Measurements from ENCODE around the gene EGLN3.

DNA sequence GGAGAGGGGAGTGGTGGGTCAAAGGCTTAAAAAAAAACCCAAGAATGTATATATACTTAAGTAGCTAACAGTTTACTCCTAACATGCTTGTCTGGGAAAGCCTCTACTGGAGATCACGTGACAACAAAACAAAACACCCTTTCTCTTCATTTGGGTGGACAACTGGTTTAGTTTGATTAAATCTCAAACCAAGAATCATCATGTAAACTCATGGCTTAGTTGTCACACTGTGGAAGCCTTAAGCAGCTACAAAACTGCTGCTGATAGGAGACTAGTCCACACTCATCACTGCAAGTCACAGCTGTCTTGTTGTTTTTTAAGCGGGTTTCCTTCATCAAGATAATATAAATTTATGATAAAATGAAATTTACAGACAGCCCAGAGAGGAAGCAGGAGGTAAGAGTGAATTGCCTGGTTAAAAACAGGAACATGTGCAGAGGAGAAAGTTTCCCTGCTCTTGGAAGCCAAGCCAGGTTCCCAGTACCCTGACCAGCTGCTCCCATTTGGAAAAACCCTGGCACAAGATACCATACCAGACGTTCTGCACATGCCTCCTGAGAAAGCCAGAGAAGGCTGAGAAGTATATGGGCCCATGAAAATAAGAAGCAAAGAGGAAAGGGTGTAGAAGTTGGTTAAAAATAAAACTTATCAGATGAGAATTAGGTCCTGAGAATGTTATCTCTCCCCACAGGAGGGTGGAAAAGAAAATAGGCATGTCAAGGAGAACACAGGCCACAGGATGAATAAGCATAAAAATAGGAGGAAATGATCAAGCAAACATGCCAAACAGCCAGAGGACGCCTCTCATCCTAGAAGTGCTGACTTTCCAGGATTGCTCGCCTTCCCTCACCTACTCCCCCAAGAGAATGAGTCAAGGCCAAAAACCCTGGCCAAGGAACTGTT is 34.0 kb downstream of the EGLN3 start:
- TF ChIP-seq, protein P1, sequence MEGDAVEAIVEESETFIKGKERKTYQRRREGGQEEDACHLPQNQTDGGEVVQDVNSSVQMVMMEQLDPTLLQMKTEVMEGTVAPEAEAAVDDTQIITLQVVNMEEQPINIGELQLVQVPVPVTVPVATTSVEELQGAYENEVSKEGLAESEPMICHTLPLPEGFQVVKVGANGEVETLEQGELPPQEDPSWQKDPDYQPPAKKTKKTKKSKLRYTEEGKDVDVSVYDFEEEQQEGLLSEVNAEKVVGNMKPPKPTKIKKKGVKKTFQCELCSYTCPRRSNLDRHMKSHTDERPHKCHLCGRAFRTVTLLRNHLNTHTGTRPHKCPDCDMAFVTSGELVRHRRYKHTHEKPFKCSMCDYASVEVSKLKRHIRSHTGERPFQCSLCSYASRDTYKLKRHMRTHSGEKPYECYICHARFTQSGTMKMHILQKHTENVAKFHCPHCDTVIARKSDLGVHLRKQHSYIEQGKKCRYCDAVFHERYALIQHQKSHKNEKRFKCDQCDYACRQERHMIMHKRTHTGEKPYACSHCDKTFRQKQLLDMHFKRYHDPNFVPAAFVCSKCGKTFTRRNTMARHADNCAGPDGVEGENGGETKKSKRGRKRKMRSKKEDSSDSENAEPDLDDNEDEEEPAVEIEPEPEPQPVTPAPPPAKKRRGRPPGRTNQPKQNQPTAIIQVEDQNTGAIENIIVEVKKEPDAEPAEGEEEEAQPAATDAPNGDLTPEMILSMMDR (conservative IDR thresholded peaks at IDR 0.05; ENCODE audit: low read length), result no peak
- TF ChIP-seq EZH2phosphoT487 (IDR thresholded peaks at IDR 0.05; ENCODE audit: borderline replicate concordance), result no peak
